ENCODE measurements around the gene ART1. TPM values are rescaled to one million over a fixed set of nuclear protein-coding genes. Genes with fewer than 3 reads are reported as not detected.
"Not testable (repeated sequence)": the region's sequence is repeated elsewhere in the genome, so short reads cannot be mapped to it uniquely, and the experiment has no call there.

The ART1 gene
- total RNA-seq, 2 experiments from 2014 or later = not detected

GRCh38 chr11:3638513-3638912 lies 6.4 kb upstream of the ART1 start:
- Mint-ChIP-seq H3K36me3 (no peaks in the 10 kb centered on the region), H3K27me3 (no peaks in the 10 kb centered on the region), H3K4me1 (ENCODE audit: low read depth) (peaks cover 7% of the 10 kb centered on the region), H3K9me3 (no peaks in the 10 kb centered on the region), H3K4me3 (no peak overlapping the region), H3K27ac (no peak overlapping the region)
- CTCF ChIA-PET = no interaction called here
- POLR2A ChIA-PET = no interaction called here
- DNase-seq = no peak
- intact Hi-C loops (cut with micrococcal nuclease) = no loop called here

GRCh38 chr11:3639841-3640240 lies 5.1 kb upstream of the ART1 start:
- POLR2A ChIA-PET = no interaction called here
- DNase-seq = no peak
- Mint-ChIP-seq H3K4me3 (no peak overlapping the region), H3K4me1 (ENCODE audit: low read depth) (peaks cover 7% of the 10 kb centered on the region), H3K36me3 (no peaks in the 10 kb centered on the region), H3K27me3 (peaks cover under 1% of the 10 kb centered on the region), H3K9me3 (no peaks in the 10 kb centered on the region), H3K27ac (no peak overlapping the region)
- intact Hi-C loops (cut with micrococcal nuclease) = no loop called here
- CTCF ChIA-PET = no interaction called here

GRCh38 chr11:3641191-3641590 lies 3.7 kb upstream of the ART1 start:
- Mint-ChIP-seq H3K4me1 (ENCODE audit: low read depth) (peaks cover 7% of the 10 kb centered on the region), H3K9me3 (no peaks in the 10 kb centered on the region), H3K27me3 (peaks cover 5% of the 10 kb centered on the region), H3K36me3 (no peaks in the 10 kb centered on the region), H3K4me3 (peak overlapping the region; percentile 6), H3K27ac (no peak overlapping the region)
- DNase-seq = no peak
- CTCF ChIA-PET = no interaction called here
- POLR2A ChIA-PET = no interaction called here
- intact Hi-C loops (cut with micrococcal nuclease) = no loop called here

GRCh38 chr11:3641701-3642070 lies 3.2 kb upstream of the ART1 start, which contains the start of gene ART5:
TSS of gene ART5 (minus strand) at chr11:3641992. CDS start at chr11:3641862, 130 bp downstream.
- H3K9me3 Mint-ChIP-seq = no peaks in the 10 kb centered on the region
- intact Hi-C loops (cut with micrococcal nuclease) = no loop called here
- POLR2A ChIA-PET = no interaction called here
- no peak within 1 kb of the TSS for H3K27ac Mint-ChIP-seq
- H3K4me3 Mint-ChIP-seq = peak within 1 kb of the TSS; percentile 70
- H3K4me1 Mint-ChIP-seq (ENCODE audit: low read depth) = peaks cover 7% of the 10 kb centered on the region
- H3K27me3 Mint-ChIP-seq = peaks cover 7% of the 10 kb centered on the region
- CTCF ChIA-PET = no interaction called here
- H3K36me3 Mint-ChIP-seq = no peaks in the 10 kb centered on the region
- no peak for DNase-seq

DNA sequence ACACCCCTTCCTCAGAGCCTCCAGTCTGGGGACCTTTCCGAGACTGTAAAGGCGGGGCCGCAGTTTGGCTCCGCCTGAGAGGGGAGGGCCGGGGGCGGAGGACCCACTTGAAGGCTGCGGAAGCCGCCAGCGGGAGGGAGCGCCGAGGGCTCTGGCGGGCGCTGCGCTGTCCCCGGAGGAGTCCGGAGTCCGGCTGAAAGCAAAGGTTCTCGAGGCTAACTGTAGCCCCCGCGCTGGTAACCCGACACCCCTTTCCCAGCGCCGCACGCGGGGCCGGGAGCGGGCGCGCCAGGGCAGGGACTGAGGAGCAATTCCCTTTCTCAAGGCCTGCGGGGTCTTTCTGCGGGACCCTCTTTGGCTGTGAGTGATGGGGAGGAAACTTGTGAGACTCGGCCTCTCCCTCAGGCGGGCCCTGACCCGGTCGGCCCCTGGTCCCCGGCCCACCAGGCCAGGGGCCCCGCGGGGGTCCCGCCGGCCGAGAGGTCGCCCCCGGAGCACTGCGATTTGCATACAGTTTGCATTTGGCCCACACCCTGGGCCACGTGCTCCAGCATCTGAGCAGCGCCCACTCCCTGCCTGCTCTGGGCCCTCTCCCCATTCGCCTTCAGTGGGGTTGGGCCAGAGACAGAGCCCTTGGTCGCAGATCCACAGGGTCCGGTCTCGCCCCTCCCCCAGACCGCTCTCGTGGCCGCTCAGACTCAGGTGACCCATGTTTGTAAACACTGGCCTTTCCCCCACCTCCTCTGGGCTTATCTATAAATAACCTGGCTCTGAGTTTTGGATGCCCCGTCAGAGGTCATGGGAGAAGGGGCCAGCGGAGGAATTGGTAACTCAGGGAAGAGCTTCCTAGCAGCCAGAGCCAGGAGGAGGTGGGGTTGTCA lies 2.6 kb upstream of the ART1 start:
- Mint-ChIP-seq H3K9me3 (no peaks in the 10 kb centered on the region), H3K27me3 (peaks cover 9% of the 10 kb centered on the region), H3K4me1 (ENCODE audit: low read depth) (peaks cover 7% of the 10 kb centered on the region), H3K27ac (no peak overlapping the region), H3K4me3 (peak overlapping the region; percentile 70), H3K36me3 (no peaks in the 10 kb centered on the region)
- POLR2A ChIA-PET = no interaction called here
- intact Hi-C loops (cut with micrococcal nuclease) = no loop called here
- CTCF ChIA-PET = no interaction called here
- peak; percentile 86 for DNase-seq

DNA sequence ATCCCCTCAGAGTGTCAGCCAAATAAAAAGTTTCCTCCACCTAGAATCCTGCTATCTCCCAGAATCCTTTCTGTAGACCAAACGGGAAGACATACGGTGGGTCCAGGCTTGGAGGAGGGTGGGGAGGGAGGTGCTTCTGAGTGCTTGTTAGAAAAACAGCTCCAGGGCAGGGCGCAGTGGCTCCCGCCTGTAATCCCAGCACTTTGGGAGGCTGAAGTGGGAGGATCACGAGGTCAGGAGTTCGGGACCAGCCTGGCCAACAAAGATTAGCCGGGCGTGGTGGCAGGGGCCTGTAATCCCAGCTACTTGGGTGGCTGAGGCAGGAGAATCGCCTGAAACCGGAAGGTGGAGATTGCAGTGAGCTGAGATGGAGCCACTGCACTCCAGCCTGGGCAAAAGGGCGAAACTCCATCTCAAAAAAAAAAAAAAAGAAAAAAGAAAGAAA lies 1.8 kb upstream of the ART1 start:
- CTCF ChIA-PET; H3K27ac Mint-ChIP-seq; POLR2A ChIA-PET; DNase-seq; H3K9me3 Mint-ChIP-seq; H3K4me1 Mint-ChIP-seq (ENCODE audit: low read depth); intact Hi-C loops (cut with micrococcal nuclease); H3K36me3 Mint-ChIP-seq: not testable (repeated sequence)
- Mint-ChIP-seq H3K27me3 (peaks cover 13% of the 10 kb centered on the region), H3K4me3 (peak overlapping the region; percentile 70)

DNA sequence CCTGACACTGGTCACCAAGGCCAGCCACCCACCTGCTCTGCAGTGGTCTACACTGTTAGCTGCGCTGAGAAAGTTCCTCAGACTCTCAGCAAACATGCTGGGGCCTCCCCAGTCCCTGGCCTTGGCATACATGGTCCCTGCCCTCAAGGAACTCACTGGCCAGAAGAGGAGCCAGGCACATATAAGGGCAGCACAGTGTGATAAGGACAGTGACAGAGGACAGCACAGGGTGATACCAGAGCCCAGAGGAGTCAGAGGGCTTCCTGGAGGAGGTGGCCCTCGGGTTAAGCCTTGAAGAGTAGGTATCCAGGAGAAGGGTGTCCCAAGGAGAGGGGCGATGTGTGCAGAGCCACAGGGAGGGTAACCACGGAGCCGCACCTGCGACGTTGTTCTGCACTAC lies 624 bp downstream of the ART1 start:
- ChIA-PET CTCF (no interaction called here), POLR2A (no interaction called here)
- DNase-seq = no peak
- Mint-ChIP-seq H3K9me3 (no peaks in the 10 kb centered on the region), H3K4me3 (no peak overlapping the region), H3K27me3 (peaks cover 33% of the 10 kb centered on the region), H3K27ac (no peak overlapping the region), H3K4me1 (ENCODE audit: low read depth) (peaks cover 7% of the 10 kb centered on the region), H3K36me3 (no peaks in the 10 kb centered on the region)
- intact Hi-C loops (cut with micrococcal nuclease) = no loop called here

GRCh38 chr11:3648843-3649242 lies 3.9 kb downstream of the ART1 start:
- DNase-seq; POLR2A ChIA-PET; H3K36me3 Mint-ChIP-seq; H3K4me1 Mint-ChIP-seq (ENCODE audit: low read depth); H3K4me3 Mint-ChIP-seq; H3K27ac Mint-ChIP-seq; intact Hi-C loops (cut with micrococcal nuclease); CTCF ChIA-PET; H3K9me3 Mint-ChIP-seq: not testable (repeated sequence)
- H3K27me3 Mint-ChIP-seq = peaks cover 41% of the 10 kb centered on the region

DNA sequence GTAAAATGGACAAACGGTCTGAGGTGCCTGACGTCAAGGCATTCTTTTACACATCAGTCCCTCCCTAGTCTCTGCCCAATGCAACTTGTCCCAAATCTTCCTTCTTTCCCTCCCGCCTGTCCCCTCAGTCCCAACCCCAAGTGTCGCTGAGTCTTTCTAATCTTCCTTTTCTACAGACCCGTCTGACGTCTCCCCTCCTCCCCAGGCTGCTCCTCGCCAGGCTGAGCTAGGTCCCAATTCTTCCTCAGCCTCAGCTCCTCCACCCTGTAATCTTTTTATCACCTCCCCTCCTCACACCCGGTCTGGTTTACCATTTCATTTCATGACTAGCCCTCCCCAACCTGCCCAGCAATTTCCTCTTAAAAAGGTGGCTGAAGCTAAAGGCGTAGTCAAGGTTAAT lies 4.4 kb downstream of the ART1 start:
- DNase-seq; H3K36me3 Mint-ChIP-seq; H3K27ac Mint-ChIP-seq; H3K4me1 Mint-ChIP-seq (ENCODE audit: low read depth); intact Hi-C loops (cut with micrococcal nuclease); H3K4me3 Mint-ChIP-seq; CTCF ChIA-PET; POLR2A ChIA-PET; H3K9me3 Mint-ChIP-seq: not testable (repeated sequence)
- peaks cover 41% of the 10 kb centered on the region for H3K27me3 Mint-ChIP-seq

DNA sequence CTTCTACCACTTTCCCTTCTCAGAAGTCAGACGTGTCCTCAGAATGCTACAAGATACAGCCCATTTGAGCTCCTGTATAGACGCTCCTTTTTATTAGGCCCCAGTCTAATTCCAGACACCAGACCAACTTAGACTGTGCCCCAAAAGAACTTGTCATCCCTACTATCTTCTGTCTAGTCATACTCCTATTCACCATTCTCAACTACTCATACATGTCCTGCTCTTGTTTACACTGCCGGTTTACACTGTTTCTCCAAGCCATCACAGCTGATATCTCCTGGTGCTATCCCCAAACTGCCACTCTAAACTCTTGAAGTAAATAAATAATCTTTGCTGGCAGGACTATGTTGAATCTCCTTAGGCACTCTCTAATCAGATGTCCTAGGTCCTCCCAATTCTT lies 7.6 kb downstream of the ART1 start:
- H3K27me3 Mint-ChIP-seq = peaks cover 38% of the 10 kb centered on the region
- CTCF ChIA-PET; DNase-seq; H3K9me3 Mint-ChIP-seq; POLR2A ChIA-PET; H3K4me1 Mint-ChIP-seq (ENCODE audit: low read depth); intact Hi-C loops (cut with micrococcal nuclease); H3K4me3 Mint-ChIP-seq; H3K36me3 Mint-ChIP-seq; H3K27ac Mint-ChIP-seq: not testable (repeated sequence)

GRCh38 chr11:3655547-3655946 lies 10.6 kb downstream of the ART1 start:
- Mint-ChIP-seq H3K27me3 (peaks cover 16% of the 10 kb centered on the region), H3K36me3 (no peaks in the 10 kb centered on the region), H3K4me3 (no peak overlapping the region), H3K27ac (no peak overlapping the region), H3K4me1 (ENCODE audit: low read depth) (no peaks in the 10 kb centered on the region), H3K9me3 (no peaks in the 10 kb centered on the region)
- intact Hi-C loops (cut with micrococcal nuclease) = no loop called here
- no peak for DNase-seq
- ChIA-PET POLR2A (no interaction called here), CTCF (no interaction called here)

DNA sequence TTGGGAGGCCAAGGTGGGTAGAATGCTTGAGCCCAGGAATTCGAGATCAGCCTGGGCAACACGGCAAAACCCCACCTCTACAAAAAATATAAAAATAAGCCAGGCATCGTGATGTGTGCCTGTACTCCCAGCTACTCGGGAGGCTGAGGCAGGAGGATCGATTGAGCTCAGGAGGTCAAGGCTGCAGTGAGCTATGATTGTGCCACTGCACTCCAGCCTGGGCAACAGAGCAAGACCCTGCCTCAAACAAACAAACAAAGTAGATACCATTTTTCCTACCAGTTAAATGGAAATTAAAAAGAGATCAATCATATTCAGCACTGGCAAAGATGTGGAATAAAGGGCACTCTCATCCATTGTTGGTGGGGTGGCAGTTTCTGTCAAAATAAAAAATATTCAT lies 12.4 kb downstream of the ART1 start:
- H3K27ac Mint-ChIP-seq; H3K27me3 Mint-ChIP-seq; DNase-seq; intact Hi-C loops (cut with micrococcal nuclease); H3K9me3 Mint-ChIP-seq; H3K4me3 Mint-ChIP-seq; POLR2A ChIA-PET; H3K36me3 Mint-ChIP-seq; H3K4me1 Mint-ChIP-seq (ENCODE audit: low read depth); CTCF ChIA-PET: not testable (repeated sequence)

- intact Hi-C loops (cut with micrococcal nuclease) = no loop called here
- CTCF ChIA-PET = no interaction called here
- POLR2A ChIA-PET = no interaction called here
- no peak overlapping the region for H3K27ac Mint-ChIP-seq
- peaks cover 8% of the 10 kb centered on the region for H3K27me3 Mint-ChIP-seq
- no peak overlapping the region for H3K4me3 Mint-ChIP-seq
- no peak for DNase-seq
- no peaks in the 10 kb centered on the region for H3K9me3 Mint-ChIP-seq
- H3K36me3 Mint-ChIP-seq = no peaks in the 10 kb centered on the region
- H3K4me1 Mint-ChIP-seq (ENCODE audit: low read depth) = no peaks in the 10 kb centered on the region
Measured at GRCh38 chr11:3658252-3658651, 13.3 kb downstream of the ART1 start.
